ENCODE results near the gene HOXA4.

The HOXA4 gene

GRCh38 chr7:27104341-27105058 is 26.1 kb downstream of the HOXA4 start:
- Histone ChIP-seq H3K4me2 (ENCODE audit: low read depth, low read length, poor library complexity, severe bottlenecking) (no peak overlapping the region), H3F3A (ENCODE audit: low read depth) (no peaks in the 10 kb centered on the region), H3K4me1 (ENCODE audit: insufficient read depth, low read length, poor library complexity, severe bottlenecking) (peaks cover 4% of the 10 kb centered on the region), H3K36me3 (ENCODE audit: insufficient read depth, low read length) (peaks cover 43% of the 10 kb centered on the region; the same call in 1 of the 2 replicates), H3K9ac (ENCODE audit: low read depth, low read length, poor library complexity, severe bottlenecking) (no peak overlapping the region), H3K9me3 (ENCODE audit: insufficient read depth, low read depth, low read length) (no peaks in the 10 kb centered on the region), H3K9me2 (replicated peaks; ENCODE audit: low read depth, low read length) (no peaks in the 10 kb centered on the region), H3K4me3 (ENCODE audit: low read length, poor library complexity, severe bottlenecking) (no peak overlapping the region), H2AFZ (ENCODE audit: low read length) (no peak overlapping the region), H3K27me3 (ENCODE audit: insufficient read depth, low read length, poor library complexity, severe bottlenecking) (no peaks in the 10 kb centered on the region), H4K20me1 (ENCODE audit: insufficient read depth, low read length, poor library complexity, severe bottlenecking) (peaks cover 8% of the 10 kb centered on the region), H3K79me2 (ENCODE audit: insufficient read depth, low read length) (peaks cover 64% of the 10 kb centered on the region)
- TF ChIP-seq EZH2phosphoT487 (IDR thresholded peaks at IDR 0.05; ENCODE audit: borderline replicate concordance) (no peak), CTCF (conservative IDR thresholded peaks at IDR 0.05; ENCODE audit: low read length) (no peak)

- H3K27me3 ChIP-seq (ENCODE audit: insufficient read depth, low read length, poor library complexity, severe bottlenecking): no peaks in the 10 kb centered on the region
- H3K4me2 ChIP-seq (ENCODE audit: low read depth, low read length, poor library complexity, severe bottlenecking): peak overlapping the region; percentile 95
- no peak overlapping the region for H2AFZ ChIP-seq (ENCODE audit: low read length)
- H3K9me2 ChIP-seq (replicated peaks; ENCODE audit: low read depth, low read length): no peaks in the 10 kb centered on the region
- peaks cover 66% of the 10 kb centered on the region for H3K79me2 ChIP-seq (ENCODE audit: insufficient read depth, low read length)
- TF ChIP-seq EZH2phosphoT487 (IDR thresholded peaks at IDR 0.05; ENCODE audit: borderline replicate concordance) (no peak), CTCF (conservative IDR thresholded peaks at IDR 0.05; ENCODE audit: low read length) (no peak)
- no peaks in the 10 kb centered on the region for H3K9me3 ChIP-seq (ENCODE audit: insufficient read depth, low read depth, low read length)
- H3K4me1 ChIP-seq (ENCODE audit: insufficient read depth, low read length, poor library complexity, severe bottlenecking): peaks cover 8% of the 10 kb centered on the region
- H3K4me3 ChIP-seq (ENCODE audit: low read length, poor library complexity, severe bottlenecking): no peak overlapping the region
- H3K36me3 ChIP-seq (ENCODE audit: insufficient read depth, low read length): peaks cover 35% of the 10 kb centered on the region; the same call in 1 of the 2 replicates
- no peak overlapping the region for H3K9ac ChIP-seq (ENCODE audit: low read depth, low read length, poor library complexity, severe bottlenecking)
- H3F3A ChIP-seq (ENCODE audit: low read depth): no peaks in the 10 kb centered on the region
- peaks cover 13% of the 10 kb centered on the region for H4K20me1 ChIP-seq (ENCODE audit: insufficient read depth, low read length, poor library complexity, severe bottlenecking)
These were observed 26.9 kb downstream of the HOXA4 start for GRCh38 chr7:27103489-27104226.

- H3K9me2 ChIP-seq (replicated peaks; ENCODE audit: low read depth, low read length): no peaks in the 10 kb centered on the region
- peaks cover 14% of the 10 kb centered on the region for H3K4me1 ChIP-seq (ENCODE audit: insufficient read depth, low read length, poor library complexity, severe bottlenecking)
- H3K4me2 ChIP-seq (ENCODE audit: low read depth, low read length, poor library complexity, severe bottlenecking): peak within 1 kb of the TSS; percentile 95
- H3F3A ChIP-seq (ENCODE audit: low read depth): no peaks in the 10 kb centered on the region
- no peaks in the 10 kb centered on the region for H3K9me3 ChIP-seq (ENCODE audit: insufficient read depth, low read depth, low read length)
- no peaks in the 10 kb centered on the region for H3K27me3 ChIP-seq (ENCODE audit: insufficient read depth, low read length, poor library complexity, severe bottlenecking)
- peak within 1 kb of the TSS; percentile 88 for H3K4me3 ChIP-seq (ENCODE audit: low read length, poor library complexity, severe bottlenecking)
- H3K9ac ChIP-seq (ENCODE audit: low read depth, low read length, poor library complexity, severe bottlenecking): peak within 1 kb of the TSS; percentile 87
- H3K36me3 ChIP-seq (ENCODE audit: insufficient read depth, low read length): peaks cover 27% of the 10 kb centered on the region; the same call in 1 of the 2 replicates
- H3K79me2 ChIP-seq (ENCODE audit: insufficient read depth, low read length): peaks cover 75% of the 10 kb centered on the region
- no peak within 1 kb of the TSS for H2AFZ ChIP-seq (ENCODE audit: low read length)
- peaks cover 15% of the 10 kb centered on the region for H4K20me1 ChIP-seq (ENCODE audit: insufficient read depth, low read length, poor library complexity, severe bottlenecking)
- TF ChIP-seq EZH2phosphoT487 (IDR thresholded peaks at IDR 0.05; ENCODE audit: borderline replicate concordance) (no peak), CTCF (conservative IDR thresholded peaks at IDR 0.05; ENCODE audit: low read length) (no peak)
These were observed 27.7 kb downstream of the HOXA4 start, which contains the start of gene HOXA2 for GRCh38 chr7:27102581-27103442. HOXA2 (minus strand) TSS chr7:27102683; CDS start chr7:27102500, 183 bp downstream.

Measured in Loucy (cell line).